ENCODE results near the gene TRIM14.
"Not testable (repeated sequence)": the region's sequence is repeated elsewhere in the genome, so short reads cannot be mapped to it uniquely, and the experiment has no call there.

TRIM14 gene

DNA sequence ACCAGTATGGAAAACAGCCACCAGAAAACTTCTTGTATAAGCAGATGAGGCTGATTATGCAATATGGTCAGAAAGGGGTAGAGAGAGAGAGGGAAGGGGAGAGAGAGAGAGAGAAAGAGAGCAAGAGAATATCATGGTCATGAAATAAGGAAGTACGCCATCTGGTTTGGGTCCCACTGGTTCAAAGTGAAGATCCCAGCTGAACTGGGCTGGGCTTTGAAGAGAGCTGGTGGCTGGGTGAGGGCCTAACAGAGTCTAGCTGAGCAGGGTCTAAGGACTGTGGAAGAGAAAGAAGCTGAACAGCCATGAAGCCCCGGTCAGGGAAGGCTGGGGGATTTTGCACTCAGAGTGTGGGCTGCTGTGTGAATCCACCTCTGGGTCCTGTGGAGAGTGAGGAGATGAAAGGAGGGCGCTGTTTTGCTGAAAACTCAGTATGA, 14.6 kb downstream of the TRIM14 start:
- DNase-seq: no peak

DNA sequence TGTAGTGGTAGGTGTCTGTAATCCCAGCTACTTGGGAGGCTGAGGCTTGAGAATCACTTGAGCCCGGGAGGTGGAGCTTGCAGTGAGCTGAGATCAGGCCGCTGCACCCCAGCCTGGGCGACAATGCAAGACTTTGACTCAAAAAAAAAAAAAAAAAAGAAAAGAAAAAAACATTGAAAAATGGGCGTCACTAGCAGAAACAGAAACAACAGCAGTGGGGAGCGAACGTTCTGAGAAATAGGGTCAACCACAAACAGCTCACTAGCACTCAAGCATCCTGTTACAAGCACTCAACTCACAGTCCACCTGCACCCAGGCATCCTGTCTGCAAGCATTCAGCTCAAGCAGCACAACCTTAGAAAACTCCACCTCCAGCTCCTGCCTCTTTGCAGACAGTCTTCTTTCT, 17.2 kb downstream of the TRIM14 start:
- peak; percentile 39 for DNase-seq

DNA sequence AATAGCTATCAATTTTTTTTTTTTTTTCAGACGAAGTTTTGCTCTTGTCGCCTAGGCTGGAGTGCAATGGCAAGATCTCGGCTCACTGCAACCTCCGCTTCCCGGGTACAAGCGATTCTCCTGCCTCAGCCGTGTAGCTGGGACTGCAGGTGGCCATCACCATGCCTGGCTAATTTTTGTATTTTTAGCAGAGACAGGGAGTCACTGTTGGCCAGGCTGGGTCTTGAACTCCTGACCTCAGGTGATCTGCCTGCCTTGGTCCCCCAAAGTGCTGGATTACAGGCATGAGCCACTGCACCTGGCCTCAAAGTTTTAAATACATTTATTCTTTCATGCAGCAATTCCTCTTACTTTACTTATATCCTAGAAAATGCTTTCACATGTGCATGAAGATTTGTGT, 17.6 kb downstream of the TRIM14 start:
- DNase-seq: no peak

DNA sequence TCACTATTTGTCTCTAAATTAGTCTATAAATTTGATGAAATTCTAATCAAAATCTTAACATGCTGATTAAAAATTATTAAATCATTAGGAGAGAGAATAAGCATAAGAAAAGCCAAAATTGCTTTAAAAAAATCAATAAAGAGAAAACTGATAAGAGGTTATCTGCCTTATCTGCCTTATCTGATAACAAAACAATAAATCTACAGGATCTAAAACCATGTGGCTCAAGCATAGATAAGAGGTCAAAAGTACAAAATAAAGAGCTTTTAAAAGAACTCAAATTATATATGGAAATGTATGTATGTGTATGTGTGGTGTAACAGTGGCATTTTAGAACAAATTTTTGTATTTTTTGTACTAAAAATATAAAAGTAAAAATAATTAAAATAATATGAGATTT, 18.6 kb downstream of the TRIM14 start:
- DNase-seq: no peak

DNA sequence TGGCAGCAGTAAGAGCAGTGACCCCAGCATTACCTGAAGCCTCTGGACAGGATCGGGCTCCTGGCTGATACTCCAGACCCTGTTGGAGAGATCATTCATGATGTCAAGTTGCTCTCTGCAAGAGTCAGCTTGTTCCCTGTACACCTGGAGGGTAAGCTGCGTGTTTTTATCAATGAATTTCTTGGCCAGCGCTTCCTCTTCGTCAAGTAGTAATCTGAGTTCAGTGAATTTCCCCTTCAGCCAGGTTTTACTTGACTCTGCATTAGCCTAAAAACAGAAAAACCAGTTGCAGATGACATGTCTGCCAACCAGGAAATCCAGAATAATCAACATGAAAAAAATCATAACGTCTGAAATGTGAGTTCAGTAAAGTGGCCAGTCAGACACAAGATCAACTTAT, 19.1 kb downstream of the TRIM14 start:
- peak; percentile 87 for DNase-seq

DNA sequence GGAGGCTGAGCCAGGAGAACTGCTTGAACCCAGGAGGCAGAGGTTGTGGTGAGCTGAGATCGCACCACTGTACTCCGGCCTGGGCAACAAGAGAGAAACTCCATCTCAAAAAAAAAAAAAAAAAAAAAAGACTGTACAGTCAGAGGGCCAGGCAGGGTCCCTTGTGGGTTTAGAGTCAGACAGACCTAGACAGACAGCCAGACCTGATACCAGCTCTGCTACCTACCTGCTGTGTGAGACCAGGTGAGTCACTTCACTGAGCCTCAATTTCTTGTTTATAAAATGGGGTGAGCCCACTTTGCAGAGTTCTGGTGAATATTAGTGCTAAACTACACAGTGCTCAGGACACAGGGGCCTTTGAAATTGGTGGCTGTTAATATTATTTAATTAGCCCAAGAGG, 19.7 kb downstream of the TRIM14 start:
- no peak for DNase-seq

DNA sequence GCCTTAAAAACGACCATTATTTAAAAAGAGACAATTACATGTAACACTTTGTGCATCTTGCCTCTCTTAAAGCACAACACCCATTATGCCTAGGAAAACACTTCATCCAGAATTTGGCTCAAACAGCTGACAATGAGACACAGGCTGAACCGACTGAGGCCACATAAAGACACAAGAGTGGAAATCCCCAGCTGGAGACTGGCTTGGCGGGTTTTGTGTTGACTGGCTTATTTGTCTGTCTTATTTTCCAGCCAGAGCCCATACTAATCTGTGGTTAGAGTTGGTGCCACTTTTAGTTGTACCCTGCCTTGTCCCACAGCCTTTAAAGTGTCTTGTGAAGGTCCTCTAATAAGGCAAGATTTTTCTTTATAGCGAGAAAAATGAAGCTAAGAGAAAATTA, 21.2 kb downstream of the TRIM14 start:
- peak; percentile 34 for DNase-seq

DNA sequence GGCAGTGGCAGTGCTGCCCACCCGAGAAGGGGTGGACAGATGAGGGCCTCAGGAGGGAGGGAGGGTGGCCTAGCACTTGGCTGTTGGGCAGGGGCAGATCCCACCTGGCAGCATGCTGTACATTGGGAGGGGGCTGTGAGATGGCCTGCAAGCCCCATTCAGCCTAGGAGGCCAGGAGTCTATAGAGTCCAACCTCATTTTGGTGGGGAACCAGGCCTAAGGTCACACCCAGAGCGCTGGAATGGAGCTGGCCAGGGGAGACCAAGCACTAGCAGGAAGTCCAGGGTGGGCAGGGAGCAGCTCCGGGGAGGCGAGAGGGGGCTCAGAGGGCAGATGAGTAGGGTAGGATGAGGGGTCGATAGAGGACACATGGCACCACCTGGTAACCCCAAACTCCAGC, 22.9 kb downstream of the TRIM14 start:
- DNase-seq: no peak

DNA sequence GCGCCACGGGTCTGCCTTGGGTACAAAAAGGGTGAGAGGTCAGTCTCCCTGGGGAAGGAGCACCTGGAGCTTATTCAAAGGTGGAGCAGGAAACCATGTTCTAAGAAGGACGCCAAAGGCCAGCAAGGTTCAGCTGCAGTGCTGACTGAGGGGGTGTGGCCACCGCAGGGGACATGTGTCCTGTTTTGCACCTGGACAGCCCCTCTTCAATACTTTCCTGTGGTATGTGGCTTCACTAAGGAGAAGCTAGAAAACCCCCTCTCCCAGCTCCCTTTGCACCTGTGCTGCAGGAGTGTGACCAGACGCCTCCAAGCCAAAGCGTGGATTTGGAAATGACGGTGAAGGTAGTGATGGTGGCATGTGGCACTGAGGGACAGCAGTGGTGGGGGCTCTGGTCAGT, 23.6 kb downstream of the TRIM14 start:
- no peak for DNase-seq

DNA sequence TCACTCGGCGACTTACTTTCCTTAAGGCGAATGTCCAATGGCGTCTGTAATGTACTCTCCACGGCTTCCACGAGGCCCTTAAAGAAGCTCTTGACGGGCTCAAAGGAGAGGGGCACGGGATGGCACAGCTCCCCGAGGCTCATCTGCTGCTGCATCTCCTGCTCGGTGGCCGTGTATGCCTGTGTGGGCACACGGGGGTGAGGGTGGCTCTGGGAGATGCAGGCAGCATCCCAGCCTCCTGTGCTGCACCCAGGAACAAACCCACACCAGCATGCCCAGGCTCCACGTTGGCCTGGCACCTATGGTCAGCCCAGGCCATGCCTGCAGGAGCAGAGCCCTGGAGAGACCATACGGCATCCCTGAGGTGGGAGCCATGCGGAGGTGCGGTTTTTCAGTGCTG, 24.2 kb downstream of the TRIM14 start:
- no peak for DNase-seq

DNA sequence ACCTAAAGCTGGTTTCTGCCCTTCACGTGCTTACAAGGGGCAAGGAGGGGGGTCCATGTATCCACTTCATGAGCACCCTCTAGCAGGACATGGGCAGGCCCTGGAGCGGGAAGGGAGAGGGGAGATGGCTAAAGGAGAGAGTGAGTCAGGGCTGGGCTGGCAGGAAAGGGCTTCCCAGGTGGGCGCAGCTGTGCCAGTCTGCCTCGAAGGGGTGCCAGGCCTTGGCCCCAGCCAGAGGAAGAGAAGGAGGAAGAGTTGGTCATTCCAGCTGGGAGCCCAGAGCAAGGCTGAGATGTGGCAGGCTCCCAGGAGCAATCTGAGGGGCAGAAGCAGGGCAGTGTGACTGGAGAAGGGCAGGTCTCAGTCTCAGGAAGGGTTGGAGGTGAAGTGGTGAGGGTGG, 24.7 kb downstream of the TRIM14 start:
- DNase-seq: no peak

DNA sequence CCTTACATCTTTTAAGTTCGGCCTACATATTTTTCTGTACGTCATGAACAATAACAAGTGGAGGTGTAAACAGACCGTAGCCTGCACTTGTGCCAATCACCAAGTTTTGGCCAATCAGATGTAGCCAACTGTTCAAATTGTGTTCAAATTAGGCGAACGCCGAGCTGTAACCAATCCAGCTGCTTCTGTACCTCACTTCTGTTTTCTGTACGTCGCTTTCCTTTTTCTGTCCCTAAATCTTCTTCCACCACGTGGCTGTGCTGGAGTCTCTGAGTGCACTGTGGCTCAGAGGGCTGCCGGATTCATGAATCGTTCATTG, 26.4 kb downstream of the TRIM14 start:
- no peak for DNase-seq

DNA sequence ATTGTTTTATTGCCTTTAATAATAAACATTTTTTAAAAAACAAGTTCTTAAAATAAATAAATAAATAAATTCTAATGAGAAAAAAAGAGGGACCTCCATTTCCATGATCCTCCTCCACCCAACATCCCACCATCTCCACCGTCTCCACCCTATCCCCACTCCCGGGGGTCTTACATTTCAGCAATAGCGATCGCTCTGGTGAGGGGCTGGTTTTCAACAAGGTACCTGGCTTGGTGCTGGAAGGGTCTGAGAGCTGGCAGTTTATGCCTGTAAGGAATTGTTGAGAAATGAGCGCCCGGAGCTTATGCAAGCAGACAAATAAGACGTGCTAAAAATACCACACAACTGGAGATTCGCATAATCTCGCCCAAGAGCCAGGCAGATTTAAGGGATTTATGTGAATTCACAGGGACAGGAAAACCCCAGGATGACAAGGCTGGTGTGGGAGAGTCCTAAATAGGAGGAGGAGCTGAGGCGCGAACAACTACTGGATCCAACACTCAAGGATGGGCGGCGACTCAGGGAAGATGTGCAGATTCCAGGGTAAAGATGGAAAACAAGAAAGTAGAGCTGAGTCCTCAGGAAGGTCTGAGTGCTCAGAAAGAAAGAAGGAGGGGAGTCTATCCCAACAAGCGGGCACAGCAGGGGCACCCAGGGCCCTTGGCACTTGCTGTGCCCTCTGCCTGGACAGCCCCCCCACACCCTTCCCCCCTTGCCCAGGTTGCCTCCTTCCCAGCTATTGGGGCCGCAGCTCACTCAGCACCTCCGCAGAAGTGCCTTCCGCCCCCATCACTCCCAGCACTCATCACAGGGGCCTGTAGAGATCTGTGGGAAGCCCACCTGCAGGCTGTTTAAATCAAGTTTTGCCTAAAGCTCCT, 27.0 kb downstream of the TRIM14 start:
- no peak for DNase-seq

DNA sequence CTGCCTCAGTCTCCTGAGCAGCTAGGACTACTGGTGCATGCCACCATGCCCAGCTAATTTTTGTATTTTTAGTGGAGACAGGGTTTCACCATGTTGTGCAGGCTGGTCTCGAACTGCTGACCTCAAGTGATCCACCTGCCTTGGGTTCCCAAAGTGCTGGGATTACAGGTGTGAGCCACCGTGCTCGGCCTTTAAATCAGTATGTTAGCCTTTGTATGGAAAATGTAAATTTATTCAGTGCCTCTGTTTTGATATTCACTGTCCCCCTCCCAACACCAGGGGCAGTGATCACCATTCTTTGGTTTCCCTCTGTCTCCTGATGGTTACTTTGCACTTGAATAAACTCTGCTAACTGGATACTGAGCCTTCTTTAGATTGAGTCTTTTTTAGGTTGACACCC, 28.3 kb downstream of the TRIM14 start:
- not testable (repeated sequence) for DNase-seq

DNA sequence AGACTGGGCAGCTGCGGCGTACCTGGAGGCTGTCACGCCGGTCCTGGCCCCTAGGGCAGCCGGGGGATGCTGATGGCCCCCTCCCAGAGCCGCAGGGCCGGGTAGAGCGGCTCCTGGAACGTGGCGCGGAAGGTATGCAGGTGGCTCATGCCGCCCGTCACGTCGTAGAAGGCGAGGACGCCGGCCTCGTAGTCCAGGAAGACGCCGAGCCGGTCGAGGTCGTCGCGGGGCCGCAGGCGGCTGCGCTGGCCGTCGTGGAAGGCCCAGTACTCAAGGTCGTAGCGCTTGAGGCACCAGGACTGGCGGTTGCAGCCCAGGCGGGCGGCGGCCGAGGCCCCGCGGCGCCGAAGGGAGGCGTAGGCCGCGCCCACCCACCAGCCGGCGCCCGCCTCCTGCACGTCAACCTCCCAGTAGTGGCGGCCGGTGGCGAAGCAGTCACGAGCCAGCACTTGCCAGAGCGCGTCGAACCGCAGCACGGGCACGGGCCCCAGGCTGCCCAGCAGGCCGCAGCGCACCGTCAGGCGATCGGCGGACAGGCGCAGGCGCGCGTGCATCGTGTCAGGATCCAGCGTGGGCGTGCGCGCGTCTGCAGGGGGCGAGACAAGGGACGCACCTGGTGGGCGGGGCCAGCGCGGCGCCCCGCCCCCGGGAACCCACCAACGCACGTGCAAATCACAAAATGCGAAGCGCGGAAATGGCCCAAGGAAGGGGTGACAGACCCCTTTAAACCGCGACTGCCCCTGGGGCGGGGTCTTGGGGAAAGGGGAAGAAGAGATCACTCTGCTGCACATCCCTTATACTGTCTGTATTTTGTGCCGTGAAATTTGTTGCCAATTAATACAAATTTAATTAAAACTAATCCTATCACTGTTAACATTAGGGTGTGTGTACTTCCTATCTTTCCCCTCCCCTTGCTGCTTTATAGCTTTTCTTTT, 31.3 kb downstream of the TRIM14 start:
- no peak for DNase-seq

DNA sequence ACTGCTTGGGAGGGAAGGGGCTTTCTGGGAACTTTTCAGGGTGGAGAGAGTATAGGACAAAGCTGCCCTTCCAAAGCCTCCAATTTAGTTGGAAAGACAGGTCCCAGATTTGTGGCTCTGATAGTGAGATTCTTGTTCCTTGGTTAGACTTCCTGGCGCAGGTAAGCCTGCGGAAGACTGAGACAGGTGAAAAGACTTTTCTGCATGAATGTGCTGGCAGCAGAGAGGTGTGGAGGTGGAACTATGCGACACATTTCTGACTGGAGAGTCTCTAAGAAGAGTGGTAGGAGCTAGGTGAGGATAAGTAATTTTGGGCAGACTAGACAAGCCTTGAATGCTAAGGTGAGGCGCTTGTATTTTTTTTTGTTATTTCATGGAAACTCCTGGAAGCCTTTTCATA, 32.6 kb downstream of the TRIM14 start:
- no peak for DNase-seq

DNA sequence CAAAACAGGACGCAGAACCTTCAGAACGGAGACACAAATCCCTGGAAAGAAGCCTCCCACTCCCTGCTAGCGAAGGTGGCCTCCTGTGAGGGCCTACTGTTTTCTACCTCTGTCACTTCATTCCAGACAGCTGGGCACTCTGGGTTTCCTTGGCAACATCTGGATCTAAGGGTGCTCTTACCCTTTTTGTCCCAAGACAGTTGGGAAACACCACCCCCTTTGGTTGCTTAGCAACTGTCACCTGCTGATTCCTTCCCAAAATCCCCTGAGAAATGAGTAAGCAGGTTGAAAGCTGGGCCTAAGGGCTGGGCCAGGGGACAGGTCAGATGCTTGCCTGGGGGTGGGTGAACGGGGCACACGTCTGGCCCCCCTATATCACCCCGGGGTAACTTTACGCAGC, 33.1 kb downstream of the TRIM14 start:
- DNase-seq: peak; percentile 12

DNA sequence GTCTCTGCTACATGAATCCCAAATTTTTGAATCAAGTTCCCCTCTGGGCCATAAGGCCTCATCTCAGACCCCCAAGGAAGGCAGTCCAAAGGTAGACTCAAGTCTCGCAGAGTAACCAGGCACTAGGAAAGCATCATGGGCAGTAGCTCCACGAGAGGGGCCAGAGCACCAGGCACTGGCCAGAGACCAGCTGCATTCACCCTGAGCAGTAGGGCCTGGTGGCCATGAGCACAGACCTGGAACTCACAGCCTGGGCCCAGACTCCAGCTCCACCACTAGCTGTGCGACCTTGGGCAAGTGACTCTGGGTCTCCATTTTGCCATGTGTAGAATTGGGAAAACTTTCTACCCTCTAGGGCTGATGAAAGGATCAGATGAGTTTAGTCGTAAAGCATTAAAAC, 34.0 kb downstream of the TRIM14 start:
- no peak for DNase-seq

DNA sequence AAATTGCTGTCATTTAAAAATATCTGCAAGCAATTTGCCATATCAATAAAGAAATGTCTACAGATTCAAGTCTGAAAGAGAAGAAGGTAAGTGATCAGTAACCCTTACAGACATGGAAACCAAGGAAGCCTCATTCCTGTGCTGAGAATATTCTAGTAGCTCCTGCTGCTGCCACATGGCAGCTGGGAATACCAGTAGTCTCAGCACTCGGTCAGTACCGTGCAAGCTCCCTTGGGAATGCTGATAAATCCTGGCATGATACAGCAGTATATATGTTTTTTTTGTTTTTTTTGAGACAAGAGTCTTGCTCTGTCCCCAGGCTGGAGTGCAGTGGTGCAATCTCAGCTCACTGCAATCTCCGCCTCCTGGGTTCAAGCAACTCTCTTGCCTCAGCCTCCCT, 34.6 kb downstream of the TRIM14 start:
- DNase-seq: no peak

DNA sequence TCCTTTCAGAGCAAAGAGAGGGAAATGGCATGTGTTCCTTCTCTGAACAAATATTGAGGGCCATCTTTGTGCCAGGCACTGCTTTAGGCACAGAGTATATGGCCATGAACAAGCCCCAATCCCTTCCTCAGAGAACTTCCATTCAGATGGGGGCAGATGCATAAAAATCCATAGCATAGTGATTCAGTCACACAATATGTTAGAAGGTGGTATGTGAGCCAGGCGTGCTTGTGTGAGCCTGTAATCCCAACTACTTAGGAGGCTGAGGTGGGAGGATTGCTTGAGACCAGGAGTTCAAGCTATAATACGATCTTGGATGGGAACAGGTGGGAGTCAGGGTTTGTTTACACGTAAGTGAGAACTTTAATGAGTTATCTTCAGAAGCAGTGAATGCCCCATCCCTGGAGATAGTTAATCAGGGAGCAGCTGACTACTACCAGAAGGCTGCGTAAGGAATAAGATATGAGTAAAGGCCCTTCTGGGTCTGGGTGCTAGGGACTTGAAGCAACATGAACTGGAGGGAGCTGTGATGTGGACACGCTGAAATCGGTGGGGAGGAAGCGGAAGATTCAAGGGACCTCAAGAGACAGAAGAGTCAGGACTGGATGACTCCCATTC, 35.3 kb downstream of the TRIM14 start:
- DNase-seq: no peak

DNA sequence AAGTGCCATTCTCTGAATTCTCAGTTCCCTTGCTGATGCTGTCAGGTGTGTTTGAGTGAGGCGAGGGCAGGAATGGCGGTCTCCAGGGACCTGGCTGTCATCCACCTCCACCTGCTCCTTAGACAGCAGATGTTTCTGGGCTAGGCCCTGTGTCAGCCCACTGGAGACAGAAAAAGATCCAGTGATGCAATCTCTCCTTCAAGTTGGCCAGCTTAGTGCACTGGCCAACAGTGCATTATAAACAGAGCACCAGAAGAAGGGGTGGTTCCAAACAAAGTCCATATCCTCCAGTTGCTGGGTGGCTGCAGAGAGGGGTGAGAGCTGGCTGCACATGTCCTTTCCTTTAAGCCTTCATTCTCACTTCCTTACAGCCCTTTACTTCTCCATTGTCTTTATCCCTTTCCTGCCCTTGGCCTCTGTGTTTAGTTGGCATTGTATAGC, 35.9 kb downstream of the TRIM14 start:
- DNase-seq: no peak

DNA sequence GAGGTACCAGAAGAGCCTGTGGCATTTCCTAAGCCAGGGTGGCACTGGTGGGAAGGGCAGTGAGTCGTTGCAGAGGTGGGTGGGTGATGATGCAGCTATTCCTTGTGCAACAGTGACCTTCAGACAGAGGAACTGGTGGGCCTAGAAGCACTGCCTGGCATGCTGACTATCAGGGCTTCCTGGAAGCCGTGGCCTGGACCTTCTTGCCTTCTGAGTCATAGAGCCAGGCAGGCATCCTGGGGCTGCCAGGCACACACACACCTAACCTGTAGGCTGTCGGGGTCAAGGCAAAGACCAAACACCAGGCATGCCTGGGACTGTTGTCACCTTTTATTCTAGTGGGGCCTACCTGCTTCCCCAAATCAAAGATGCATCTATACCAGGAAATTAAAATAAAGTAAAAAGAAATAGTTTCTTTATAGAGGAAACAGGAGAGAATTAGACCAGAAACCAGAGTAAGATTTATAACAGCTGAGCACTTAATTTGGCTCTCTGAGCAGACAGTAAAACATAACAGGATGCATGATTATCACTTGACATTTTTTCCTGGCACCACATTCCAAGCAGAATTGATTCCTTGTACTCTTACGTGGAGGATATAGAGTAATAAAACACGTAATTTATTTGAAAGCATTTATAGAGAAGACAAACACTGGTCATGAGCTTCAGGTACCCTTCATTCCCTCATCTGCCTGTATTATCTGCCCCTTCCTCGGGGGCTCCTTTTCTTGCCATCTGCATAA, 37.4 kb downstream of the TRIM14 start:
- no peak for DNase-seq

DNA sequence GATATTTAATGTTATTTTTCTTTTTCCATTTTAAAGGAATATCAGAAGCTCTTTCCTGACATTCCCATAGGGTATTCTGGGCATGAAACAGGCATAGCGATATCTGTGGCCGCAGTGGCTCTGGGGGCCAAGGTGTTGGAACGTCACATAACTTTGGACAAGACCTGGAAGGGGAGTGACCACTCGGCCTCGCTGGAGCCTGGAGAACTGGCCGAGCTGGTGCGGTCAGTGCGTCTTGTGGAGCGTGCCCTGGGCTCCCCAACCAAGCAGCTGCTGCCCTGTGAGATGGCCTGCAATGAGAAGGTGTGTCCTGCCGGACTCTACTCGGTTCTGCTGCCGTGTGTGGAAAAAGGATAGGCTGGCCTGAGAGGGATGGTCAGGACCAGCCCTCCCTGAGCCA, 38.2 kb downstream of the TRIM14 start:
- DNase-seq: no peak

Measured in NCI-H1105 treated with DMSO at 0.1 percent for 48 hours (cell line).